MCF 10A (cell line): ENCODE measurements around the gene PTH2R. TPM values are rescaled to one million over a fixed set of nuclear protein-coding genes. Genes with fewer than 3 reads are reported as not detected.

Source experiments
- BruUV-seq: library from RNA; stranded (reverse); fragments of 400-500 nt; replicated peaks from 2 replicates; lab custom pipeline; 2021; lab: Mats Ljungman, UMichigan
- CTCF ChIA-PET: fragments of 300-600 bp; sonication (Branson Sonifier 250); formaldehyde crosslinking; extraction: SDS; loops from one replicate; lab custom pipeline; 2021; ENCODE audit warnings: antibody characterized with exemption, inconsistent platforms; lab: Yijun Ruan, JAX
- POLR2A ChIA-PET: fragments of 300-600, 350-650 bp; sonication (Branson Sonifier 250); formaldehyde crosslinking; extraction: SDS; loops from one replicate; lab custom pipeline; 2020; ENCODE audit warnings: antibody characterized with exemption, inconsistent platforms; lab: Yijun Ruan, JAX
- DNase-seq: peaks from one replicate; pipeline ENCODE4 v3.0.0-alpha.2; 2018; ENCODE audit not compliant: unreplicated experiment
- H3K27ac Mint-ChIP-seq: one replicate; pipeline ENCODE4 v1.8.0; 2022; ENCODE audit warnings: mild to moderate bottlenecking, low read depth, mixed read lengths; ENCODE audit not compliant: unreplicated experiment
- H3K27me3 Mint-ChIP-seq: one replicate; pipeline ENCODE4 v1.8.0; 2022; ENCODE audit warnings: mixed read lengths; ENCODE audit not compliant: insufficient read depth, unreplicated experiment
- H3K36me3 Mint-ChIP-seq: one replicate; pipeline ENCODE4 v1.8.0; 2022; ENCODE audit warnings: mild to moderate bottlenecking, moderate library complexity, mixed read lengths; ENCODE audit not compliant: insufficient read depth, unreplicated experiment
- H3K4me1 Mint-ChIP-seq: one replicate; pipeline ENCODE4 v1.8.0; 2022; ENCODE audit warnings: mixed read lengths; ENCODE audit not compliant: insufficient read depth, unreplicated experiment
- H3K4me3 Mint-ChIP-seq: one replicate; pipeline ENCODE4 v1.8.0; 2022; ENCODE audit warnings: mild to moderate bottlenecking, moderate library complexity, mixed read lengths; ENCODE audit not compliant: unreplicated experiment
- H3K9me3 Mint-ChIP-seq: one replicate; pipeline ENCODE4 v1.8.0; 2022; ENCODE audit warnings: mixed read lengths; ENCODE audit not compliant: unreplicated experiment
- intact Hi-C: fragments of 100-400 bp; cut with micrococcal nuclease; formaldehyde crosslinking; loops from 2 replicates; pipeline ENCODE4 v1.14.1; 2022
- total RNA-seq: library from RNA; stranded (reverse); gene quantifications from 2 replicates; pipeline ENCODE4 v1.2.3, GENCODE V29; 2022
- TF ChIP-seq, protein P1 (sequence below): fragments of 200-600 bp; IDR thresholded peaks from one replicate; pipeline ENCODE4 v1.8.0; 2022; ENCODE audit warnings: antibody characterized with exemption, mild to moderate bottlenecking; ENCODE audit not compliant: unreplicated experiment

PTH2R gene
- total RNA-seq, 1 experiment from 2014 or later, result not detected

DNA sequence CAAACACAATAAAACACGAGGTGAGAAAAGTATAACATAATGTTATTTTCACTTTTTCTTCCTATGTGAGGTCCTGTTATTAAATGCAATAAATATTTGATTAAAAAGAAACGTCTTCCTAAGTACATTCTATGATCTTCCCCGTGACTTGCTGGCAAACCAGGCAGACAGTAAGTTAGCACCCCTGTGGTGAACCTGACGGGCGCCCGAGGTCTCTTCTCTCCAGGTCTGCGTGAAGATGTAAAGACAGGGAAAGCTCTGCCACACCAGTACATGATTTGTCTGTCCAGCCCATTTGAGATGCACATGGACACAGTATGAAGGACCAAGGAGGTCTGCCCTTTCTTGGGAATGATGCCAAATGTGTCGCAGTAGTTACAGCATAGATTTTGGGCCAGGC, 57.6 kb downstream of the PTH2R start:
- H3K9me3 Mint-ChIP-seq, result no peaks in the 10 kb centered on the region
- DNase-seq, result no peak
- ChIA-PET POLR2A (no interaction called here), CTCF (interaction anchor here (0.5 to 0.8 kb wide), 4 partner anchors 11 to 1461 kb away, joined by 3 read pairs; no protein-coding TSS in a partner anchor)
- H3K36me3 Mint-ChIP-seq, result peaks cover 6% of the 10 kb centered on the region
- TF ChIP-seq, protein P1, sequence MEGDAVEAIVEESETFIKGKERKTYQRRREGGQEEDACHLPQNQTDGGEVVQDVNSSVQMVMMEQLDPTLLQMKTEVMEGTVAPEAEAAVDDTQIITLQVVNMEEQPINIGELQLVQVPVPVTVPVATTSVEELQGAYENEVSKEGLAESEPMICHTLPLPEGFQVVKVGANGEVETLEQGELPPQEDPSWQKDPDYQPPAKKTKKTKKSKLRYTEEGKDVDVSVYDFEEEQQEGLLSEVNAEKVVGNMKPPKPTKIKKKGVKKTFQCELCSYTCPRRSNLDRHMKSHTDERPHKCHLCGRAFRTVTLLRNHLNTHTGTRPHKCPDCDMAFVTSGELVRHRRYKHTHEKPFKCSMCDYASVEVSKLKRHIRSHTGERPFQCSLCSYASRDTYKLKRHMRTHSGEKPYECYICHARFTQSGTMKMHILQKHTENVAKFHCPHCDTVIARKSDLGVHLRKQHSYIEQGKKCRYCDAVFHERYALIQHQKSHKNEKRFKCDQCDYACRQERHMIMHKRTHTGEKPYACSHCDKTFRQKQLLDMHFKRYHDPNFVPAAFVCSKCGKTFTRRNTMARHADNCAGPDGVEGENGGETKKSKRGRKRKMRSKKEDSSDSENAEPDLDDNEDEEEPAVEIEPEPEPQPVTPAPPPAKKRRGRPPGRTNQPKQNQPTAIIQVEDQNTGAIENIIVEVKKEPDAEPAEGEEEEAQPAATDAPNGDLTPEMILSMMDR, result no peak
- no peak overlapping the region for H3K4me3 Mint-ChIP-seq
- no peaks in the 10 kb centered on the region for H3K4me1 Mint-ChIP-seq
- BruUV-seq, result no TSS peak
- no peak overlapping the region for H3K27ac Mint-ChIP-seq
- intact Hi-C loops, result no loop called here
- peaks cover 39% of the 10 kb centered on the region for H3K27me3 Mint-ChIP-seq

GRCh38 chr2:208466151-208466919, 59.7 kb downstream of the PTH2R start:
- Mint-ChIP-seq H3K27ac (no peak overlapping the region), H3K4me3 (no peak overlapping the region), H3K36me3 (peaks cover 6% of the 10 kb centered on the region), H3K9me3 (no peaks in the 10 kb centered on the region), H3K27me3 (peaks cover 21% of the 10 kb centered on the region), H3K4me1 (no peaks in the 10 kb centered on the region)
- intact Hi-C loops, result loop anchor here (1.0 to 2.0 kb wide), 4 partner anchors 72 to 865 kb away; no protein-coding TSS in a partner anchor
- peak; percentile 68 for DNase-seq
- TF ChIP-seq, protein P1, result peak; percentile 75
- ChIA-PET POLR2A (no interaction called here), CTCF (interaction anchor here (0.5 to 2.9 kb wide), 41 partner anchors 9 to 1547 kb away, joined by 3 to 32 read pairs (median 4); partner anchors contain the start of gene PTH2R)
- BruUV-seq, result no TSS peak

DNA sequence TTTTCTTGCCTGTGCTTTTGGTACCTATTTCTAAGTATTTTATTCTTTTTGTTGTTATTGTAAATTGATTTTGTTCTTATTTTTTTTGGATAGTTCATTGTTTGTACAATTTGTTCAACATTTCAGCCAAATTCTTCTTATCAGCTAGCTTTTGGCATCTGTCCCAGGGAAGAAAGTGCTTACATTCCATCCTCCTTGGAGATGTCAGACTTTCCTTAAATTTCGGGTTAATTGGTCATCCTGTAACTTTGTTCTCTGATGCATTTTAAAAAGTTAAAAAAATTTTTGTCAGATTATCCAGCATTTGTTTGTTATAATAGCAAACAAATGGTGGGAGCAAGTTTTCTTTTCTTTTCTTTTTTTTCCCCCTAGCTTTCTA, 60.3 kb downstream of the PTH2R start:
- ChIA-PET POLR2A (no interaction called here), CTCF (interaction anchor here (0.5 to 2.9 kb wide), 25 partner anchors 9 to 1547 kb away, joined by 3 to 32 read pairs (median 5); no protein-coding TSS in a partner anchor)
- intact Hi-C loops, result loop anchor here (1.0 to 2.0 kb wide), 4 partner anchors 72 to 864 kb away; no protein-coding TSS in a partner anchor
- Mint-ChIP-seq H3K27ac (no peak overlapping the region), H3K4me3 (no peak overlapping the region), H3K36me3 (peaks cover 6% of the 10 kb centered on the region), H3K27me3 (peaks cover 16% of the 10 kb centered on the region), H3K4me1 (no peaks in the 10 kb centered on the region), H3K9me3 (no peaks in the 10 kb centered on the region)
- TF ChIP-seq, protein P1, result no peak
- DNase-seq, result no peak
- BruUV-seq, result no TSS peak

GRCh38 chr2:208467564-208467963, 61.0 kb downstream of the PTH2R start:
- TF ChIP-seq, protein P1, result no peak
- DNase-seq, result no peak
- H3K4me1 Mint-ChIP-seq, result no peaks in the 10 kb centered on the region

More at GRCh38 chr2:208467564-208467963, 61.0 kb downstream of the PTH2R start:
- Mint-ChIP-seq H3K36me3 (peaks cover 6% of the 10 kb centered on the region), H3K27me3 (peaks cover 10% of the 10 kb centered on the region), H3K9me3 (no peaks in the 10 kb centered on the region), H3K27ac (no peak overlapping the region), H3K4me3 (no peak overlapping the region)
- CTCF ChIA-PET, result interaction anchor here (0.7 to 2.9 kb wide), 10 partner anchors 9 to 864 kb away, joined by 3 to 32 read pairs (median 5); no protein-coding TSS in a partner anchor
- intact Hi-C loops, result loop anchor here (2.0 kb wide), 1 partner anchor 73 kb away; no protein-coding TSS in a partner anchor
- POLR2A ChIA-PET, result no interaction called here
- BruUV-seq, result no TSS peak
